Transverse colon (tissue), 4 donors: ENCODE data around the gene CCDC88A. TPM values are rescaled to one million over a fixed set of nuclear protein-coding genes. Genes with fewer than 3 reads are reported as not detected.
"Not testable (repeated sequence)": the region's sequence is repeated elsewhere in the genome, so short reads cannot be mapped to it uniquely, and the experiment has no call there.

Source experiments
- DNase-seq: peaks from one replicate; pipeline ENCODE4 v3.0.0-alpha.2; 2019
- H3K27ac ChIP-seq, 4 donors: fragments of 200-600 bp; sonication (generic); 2 replicates each; pipeline ENCODE4 v1.5.1; 2016 to 2018; ENCODE audit warnings: inconsistent platforms in 4 of 4
- H3K27me3 ChIP-seq: fragments of 200-600 bp; sonication (generic); 2 replicates; pipeline ENCODE4 v1.5.1; 2017; ENCODE audit warnings: inconsistent platforms
- H3K36me3 ChIP-seq, 4 donors: fragments of 200-600 bp; sonication (generic); 2 replicates each; pipeline ENCODE4 v1.5.1; 2017 to 2019; ENCODE audit warnings: inconsistent platforms in 4 of 4
- H3K4me1 ChIP-seq, 4 donors: fragments of 200-600 bp; sonication (generic); 2 replicates each; pipeline ENCODE4 v1.5.1; 2017 to 2020; ENCODE audit warnings: inconsistent platforms in 4 of 4
- H3K4me3 ChIP-seq, 4 donors: fragments of 200-600 bp; sonication (generic); 1 replicate in 1 of 4; 2 replicates in 3 of 4; pipeline versions ENCODE4 v1.5.1 to v1.6.1; 2017 to 2019; ENCODE audit warnings: inconsistent platforms in 4 of 4
- H3K9me3 ChIP-seq, 2 donors: fragments of 200-600 bp; sonication (generic); 2 replicates each; pipeline ENCODE4 v1.5.1; 2017 to 2019; ENCODE audit warnings: inconsistent platforms in 2 of 2
- EP300 ChIP-seq: sonication (generic); formaldehyde crosslinking; IDR thresholded peaks from one replicate; pipeline ENCODE4 v1.6.1; 2017; ENCODE audit warnings: antibody characterized with exemption, low read depth
- POLR2A ChIP-seq: fragments of 450-650 bp; IDR thresholded peaks from one replicate; pipeline ENCODE4 v1.6.1; 2016; ENCODE audit warnings: antibody characterized with exemption, mild to moderate bottlenecking, moderate library complexity
- POLR2AphosphoS5 ChIP-seq, 3 donors: sonication (generic); formaldehyde crosslinking; IDR thresholded peaks; one replicate each; pipeline ENCODE4 v1.6.1; 2016; ENCODE audit warnings: antibody characterized with exemption in 3 of 3
- WGBS, 2 donors: methylation state at CpG; one replicate each; pipeline ENCODE4 v1.1.5; 2018; ENCODE audit warnings: low coverage in 1 of 2; 5-methylcytosine and 5-hydroxymethylcytosine counted together
- in situ Hi-C, 4 donors: fragments of 200-750 bp; cut with MboI; loops; one replicate each; pipeline versions ENCODE4 v1.15.0 to v1.15.1; 2017; ENCODE audit warnings: low sequenced_read_pairs in 3 of 4, low pct_ligation_motif_present in 1 of 4, low pct_unique_long_range_greater_than_20kb in 1 of 4
- intact Hi-C: fragments of 100-400 bp; cut with DNase I; formaldehyde crosslinking; loops from one replicate; pipeline ENCODE4 v1.15.1; 2023; ENCODE audit warnings: low total_unique reads
- total RNA-seq, 4 donors: library from RNA; depleted of rRNA; stranded (reverse); fragments of >200 nt; gene quantifications; one replicate each; pipeline ENCODE4 v1.1.0, GENCODE V29; 2016
- TF ChIP-seq, protein P1 (sequence below), 5 experiments: fragments of 200-600 bp in 3 of 5; fragments of 450-650 bp in 2 of 5; sonication (generic) in 3 of 5; IDR thresholded peaks; 1 replicate in 2 of 5; 2 replicates in 3 of 5; pipeline ENCODE4 v1.5.1; 2016 to 2017; ENCODE audit warnings: antibody characterized with exemption in 5 of 5, inconsistent platforms in 3 of 5, mild to moderate bottlenecking in 2 of 5, moderate library complexity in 1 of 5

The CCDC88A gene
- total RNA-seq, 4 donors from 2014 or later, result 8.6 to 33.7 (median 19.7) TPM

DNA sequence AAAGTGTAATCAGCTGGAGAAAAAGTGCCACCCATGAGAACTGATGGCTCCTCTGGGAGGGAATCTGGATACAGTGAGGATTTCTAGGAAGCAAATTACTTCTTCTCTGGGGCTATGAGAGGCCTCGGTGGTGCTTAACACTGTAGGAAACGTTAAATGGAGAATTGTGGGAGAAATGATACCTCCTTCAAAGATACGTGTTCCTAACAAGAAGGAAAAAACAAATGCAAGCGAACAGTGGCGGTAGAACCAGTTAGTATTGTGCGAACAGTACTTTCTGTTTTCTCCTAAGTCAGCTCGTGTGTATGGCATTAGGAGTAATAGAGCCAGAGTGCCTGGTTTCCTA lies 150.0 kb downstream of the CCDC88A start:
- TF ChIP-seq EP300, result no peak
- TF ChIP-seq, protein P1, sequence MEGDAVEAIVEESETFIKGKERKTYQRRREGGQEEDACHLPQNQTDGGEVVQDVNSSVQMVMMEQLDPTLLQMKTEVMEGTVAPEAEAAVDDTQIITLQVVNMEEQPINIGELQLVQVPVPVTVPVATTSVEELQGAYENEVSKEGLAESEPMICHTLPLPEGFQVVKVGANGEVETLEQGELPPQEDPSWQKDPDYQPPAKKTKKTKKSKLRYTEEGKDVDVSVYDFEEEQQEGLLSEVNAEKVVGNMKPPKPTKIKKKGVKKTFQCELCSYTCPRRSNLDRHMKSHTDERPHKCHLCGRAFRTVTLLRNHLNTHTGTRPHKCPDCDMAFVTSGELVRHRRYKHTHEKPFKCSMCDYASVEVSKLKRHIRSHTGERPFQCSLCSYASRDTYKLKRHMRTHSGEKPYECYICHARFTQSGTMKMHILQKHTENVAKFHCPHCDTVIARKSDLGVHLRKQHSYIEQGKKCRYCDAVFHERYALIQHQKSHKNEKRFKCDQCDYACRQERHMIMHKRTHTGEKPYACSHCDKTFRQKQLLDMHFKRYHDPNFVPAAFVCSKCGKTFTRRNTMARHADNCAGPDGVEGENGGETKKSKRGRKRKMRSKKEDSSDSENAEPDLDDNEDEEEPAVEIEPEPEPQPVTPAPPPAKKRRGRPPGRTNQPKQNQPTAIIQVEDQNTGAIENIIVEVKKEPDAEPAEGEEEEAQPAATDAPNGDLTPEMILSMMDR (IDR thresholded peaks at IDR 0.05), result no peak
- Histone ChIP-seq H3K4me3 (peak overlapping the region; percentile 24 to 76 (median 58)), H3K36me3 (peaks cover 0 to 12% (median 0%) of the 10 kb centered on the region in 4 donors), H3K4me1 (peaks cover 7 to 22% (median 14%) of the 10 kb centered on the region in 4 donors), H3K9me3 (no peaks in the 10 kb centered on the region), H3K27me3 (no peaks in the 10 kb centered on the region), H3K27ac (peak overlapping the region; percentile 84 to 91 (median 89))
- 41 to 42% methylated on average over 7 of the region's 7 CpGs for WGBS, 2 donors
- in situ Hi-C loops (loop anchor here in 1 of 4 donors (25.0 kb wide), 1 partner anchor 168 kb away; no protein-coding TSS in a partner anchor), intact Hi-C loops (no loop called here)
- no peak for DNase-seq

DNA sequence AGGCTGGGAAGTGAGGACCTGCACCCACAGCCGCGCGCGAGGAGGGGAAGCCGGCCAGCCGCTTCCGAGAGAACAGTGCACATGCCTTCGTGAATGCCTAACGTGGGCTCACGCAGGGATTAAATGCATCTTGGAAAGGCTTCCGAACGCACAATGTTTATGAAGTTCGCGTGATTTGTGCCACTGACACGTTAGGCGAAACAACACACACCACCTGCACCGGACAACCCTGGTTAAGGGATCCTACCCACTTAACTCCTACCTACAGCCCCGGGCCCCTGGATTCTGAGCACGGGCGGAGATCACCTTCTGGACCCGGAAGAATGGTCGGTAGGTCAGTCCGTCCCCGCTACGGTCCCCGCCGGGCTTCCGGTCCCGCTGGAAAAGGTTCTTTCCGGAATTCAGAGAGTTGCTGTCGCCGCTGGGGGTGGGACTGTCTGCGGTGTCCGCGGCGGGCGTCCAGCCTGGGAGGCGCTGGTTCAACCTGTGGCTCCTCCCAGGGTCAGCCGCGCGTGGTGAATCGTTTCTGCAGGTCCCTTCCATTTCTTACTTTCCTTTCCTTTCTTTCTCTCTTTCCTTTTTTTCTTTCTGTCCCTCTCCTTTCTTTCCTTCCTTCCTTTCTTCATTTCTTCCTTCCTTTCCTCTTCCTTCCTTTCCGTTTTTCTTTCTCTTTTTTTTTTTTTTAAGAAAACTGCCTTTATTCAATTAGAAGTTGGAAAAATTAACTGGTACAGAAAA lies 150.6 kb downstream of the CCDC88A start, which contains the start of gene MTIF2:
MTIF2 (minus strand) TSS at position 325 of the 738 bp plus-strand sequence. CDS start 5,373 bp downstream, outside the sequence.
- intact Hi-C loops, result no loop called here
- Histone ChIP-seq H3K36me3 (peaks cover 0 to 18% (median 0%) of the 10 kb centered on the region in 4 donors), H3K4me1 (peaks cover 7 to 22% (median 14%) of the 10 kb centered on the region in 4 donors), H3K27me3 (no peaks in the 10 kb centered on the region), H3K9me3 (no peaks in the 10 kb centered on the region), H3K27ac (peak within 1 kb of the TSS; percentile 84 to 91 (median 89)), H3K4me3 (peak within 1 kb of the TSS; percentile 39 to 76 (median 58))
- TF ChIP-seq EP300 (no peak), POLR2A (peak; percentile 87), POLR2AphosphoS5 (IDR thresholded peaks at IDR 0.05) (peak; percentile 60 to 87 (median 86))
- TF ChIP-seq, protein P1 (IDR thresholded peaks at IDR 0.05), result peak in 1 of 5 experiments; percentile 18
- in situ Hi-C loops, result loop anchor here in 1 of 4 donors (25.0 kb wide), 1 partner anchor 168 kb away; no protein-coding TSS in a partner anchor
- WGBS, 2 donors, result 0% methylated on average over 5 to 43 of the region's 43 CpGs
- DNase-seq, result peak; percentile 97

DNA sequence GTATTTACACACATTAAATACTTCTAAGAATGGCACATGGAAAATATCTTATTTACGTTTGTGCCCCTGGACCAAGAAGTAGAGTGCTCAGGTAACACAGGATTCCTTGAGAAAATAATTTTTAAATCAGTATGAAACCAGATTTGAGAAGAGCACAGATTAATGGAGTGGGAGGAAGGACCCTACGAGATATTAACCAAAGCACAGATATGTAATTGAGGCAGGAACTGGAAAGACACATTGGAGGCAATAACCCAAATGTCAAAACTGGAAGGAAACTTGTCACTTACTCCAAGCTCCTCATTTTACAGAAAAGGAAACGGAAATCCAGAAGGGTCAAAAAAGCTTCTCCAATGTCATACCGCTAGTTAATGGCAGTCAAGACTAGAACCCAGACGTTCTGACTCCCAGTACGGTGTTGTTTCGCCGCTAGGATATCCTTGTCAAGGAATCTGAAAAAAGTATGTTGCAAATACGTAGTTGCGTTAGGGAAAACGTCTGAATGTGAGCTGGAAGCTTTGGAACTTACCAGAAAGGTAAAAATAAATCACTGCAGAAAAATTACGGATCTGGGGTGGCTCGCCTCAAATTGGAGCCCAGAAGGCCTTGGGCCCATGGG lies 151.3 kb downstream of the CCDC88A start:
- H3K36me3 ChIP-seq, result peaks cover 0 to 24% (median 2%) of the 10 kb centered on the region in 4 donors

DNA sequence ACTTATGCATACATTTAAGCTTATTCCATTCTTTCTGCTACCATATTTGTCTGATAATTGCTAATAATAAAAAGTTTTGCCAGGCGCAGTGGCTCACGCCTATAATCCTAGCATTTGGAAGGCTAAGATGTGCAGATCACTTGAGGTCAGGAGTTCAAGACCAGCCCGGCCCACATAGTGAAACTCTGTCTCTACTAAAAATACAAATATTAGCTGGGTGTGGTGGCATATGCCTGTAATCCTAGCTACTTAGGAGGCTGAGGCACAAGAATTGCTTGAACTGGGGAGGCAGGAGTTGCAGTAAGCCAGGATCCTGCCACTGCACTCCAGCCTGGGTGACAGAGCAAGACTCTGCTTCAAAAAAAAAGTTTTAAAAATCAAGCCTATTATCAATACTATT lies 160.1 kb downstream of the CCDC88A start:
- H3K4me1 ChIP-seq, H3K27ac ChIP-seq, intact Hi-C loops, DNase-seq, H3K9me3 ChIP-seq, H3K4me3 ChIP-seq, H3K27me3 ChIP-seq: not testable (repeated sequence)
- peaks cover 0 to 67% (median 20%) of the 10 kb centered on the region in 4 donors for H3K36me3 ChIP-seq
- in situ Hi-C loops, result loop anchor here in 1 of 4 donors (25.0 kb wide), 1 partner anchor 178 kb away; no protein-coding TSS in a partner anchor
- WGBS, 2 donors, result 93 to 97% methylated on average over 3 of the region's 3 CpGs

More for the DNA sequence above, 151.3 kb downstream of the CCDC88A start:
- peaks cover 7 to 22% (median 14%) of the 10 kb centered on the region in 4 donors for H3K4me1 ChIP-seq
- 16% methylated on average over 13 of the region's 13 CpGs for WGBS, 2 donors
- no peak for DNase-seq
- H3K4me3 ChIP-seq, result peak overlapping the region; percentile 39 to 76 (median 58)
- no peak for TF ChIP-seq POLR2AphosphoS5 (IDR thresholded peaks at IDR 0.05)
- TF ChIP-seq, protein P1 (IDR thresholded peaks at IDR 0.05), result peak in 2 of 5 experiments; percentile 9 to 11
- in situ Hi-C loops (loop anchor here in 1 of 4 donors (25.0 kb wide), 1 partner anchor 169 kb away; no protein-coding TSS in a partner anchor), intact Hi-C loops (no loop called here)
- H3K27me3 ChIP-seq, result no peaks in the 10 kb centered on the region
- no peaks in the 10 kb centered on the region for H3K9me3 ChIP-seq
- H3K27ac ChIP-seq, result peak overlapping the region; percentile 84 to 91 (median 89)
